NCI-H187 (cell line): Measurements from ENCODE around the gene EPB41L1.

Source experiments
- DNase-seq, 2 experiments: peaks; one replicate each; lab custom pipeline; 2025; lab: John Stamatoyannopoulos, UW

EPB41L1 gene

DNA sequence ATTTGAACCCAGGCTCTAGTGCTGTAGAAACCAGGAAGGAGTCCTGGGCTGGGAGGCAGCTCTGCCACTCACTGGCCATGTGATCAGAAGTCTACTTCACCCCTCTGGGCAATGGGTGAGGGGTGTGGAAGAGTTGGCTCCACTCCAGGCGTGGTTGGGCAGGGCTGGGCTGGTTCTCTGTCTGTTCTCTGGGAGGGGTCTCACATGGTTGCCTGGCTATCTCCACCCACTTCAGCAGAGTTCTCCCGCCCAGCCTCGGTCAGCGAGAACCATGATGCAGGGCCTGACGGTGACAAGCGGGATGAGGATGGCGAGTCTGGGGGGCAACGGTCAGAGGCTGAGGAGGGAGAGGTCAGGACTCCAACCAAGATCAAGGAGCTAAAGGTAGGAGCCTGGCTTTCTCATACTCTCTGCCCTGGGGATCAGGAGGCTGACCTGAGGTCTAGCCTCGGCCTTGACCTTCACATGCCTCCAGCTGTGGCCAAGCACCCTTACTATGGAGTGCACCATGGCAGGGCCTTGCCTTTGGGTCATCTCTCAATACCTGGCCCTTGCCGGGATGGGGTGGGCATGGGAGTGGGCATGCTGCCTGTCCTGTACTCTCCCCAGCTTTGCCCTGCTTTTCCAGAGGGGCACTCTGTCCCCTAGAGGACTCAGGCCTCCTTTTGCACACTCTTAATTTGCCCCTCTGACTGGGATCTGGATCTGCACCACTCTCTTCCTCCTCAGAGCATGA lies 39.6 kb downstream of the EPB41L1 start:
- no peak for DNase-seq

DNA sequence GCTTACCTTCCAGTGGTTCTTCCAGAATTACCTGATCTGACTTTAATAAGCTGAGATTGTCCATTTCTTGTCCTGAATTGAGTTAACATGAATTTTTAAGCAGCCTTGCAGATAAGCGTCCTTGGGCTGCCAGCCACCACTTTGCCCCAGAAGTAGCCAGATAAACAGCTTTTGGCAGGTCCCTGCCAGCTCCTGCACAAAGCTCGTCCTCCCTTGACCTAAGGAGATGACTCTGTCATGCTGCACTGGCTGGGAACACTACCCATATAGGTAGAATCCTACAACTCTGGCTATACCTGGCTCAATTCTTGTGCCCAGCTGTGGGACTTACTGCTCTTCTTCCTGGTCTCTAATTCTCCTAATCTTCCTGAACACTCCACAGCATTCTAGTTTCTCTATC lies 42.1 kb downstream of the EPB41L1 start:
- no peak for DNase-seq

DNA sequence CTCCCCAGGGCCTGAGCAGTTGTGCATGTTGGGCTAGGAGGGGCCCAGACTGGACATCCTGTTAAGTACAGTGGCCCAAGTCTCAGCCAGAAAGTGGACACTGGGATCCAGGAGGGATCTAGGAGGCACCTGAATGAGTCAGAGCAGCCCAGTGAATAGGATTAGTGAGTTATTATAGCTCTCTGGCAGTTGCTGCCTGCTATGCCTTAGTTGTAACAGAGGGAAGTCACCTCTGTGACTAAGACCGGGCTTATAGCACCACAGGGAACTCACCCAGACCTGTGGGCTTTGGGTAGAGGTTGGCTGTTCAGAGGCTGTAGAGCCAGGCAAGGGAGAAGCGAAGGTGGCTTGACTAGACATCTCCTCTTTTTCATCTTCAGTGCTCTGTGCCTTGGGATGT lies 42.7 kb downstream of the EPB41L1 start:
- no peak for DNase-seq

DNA sequence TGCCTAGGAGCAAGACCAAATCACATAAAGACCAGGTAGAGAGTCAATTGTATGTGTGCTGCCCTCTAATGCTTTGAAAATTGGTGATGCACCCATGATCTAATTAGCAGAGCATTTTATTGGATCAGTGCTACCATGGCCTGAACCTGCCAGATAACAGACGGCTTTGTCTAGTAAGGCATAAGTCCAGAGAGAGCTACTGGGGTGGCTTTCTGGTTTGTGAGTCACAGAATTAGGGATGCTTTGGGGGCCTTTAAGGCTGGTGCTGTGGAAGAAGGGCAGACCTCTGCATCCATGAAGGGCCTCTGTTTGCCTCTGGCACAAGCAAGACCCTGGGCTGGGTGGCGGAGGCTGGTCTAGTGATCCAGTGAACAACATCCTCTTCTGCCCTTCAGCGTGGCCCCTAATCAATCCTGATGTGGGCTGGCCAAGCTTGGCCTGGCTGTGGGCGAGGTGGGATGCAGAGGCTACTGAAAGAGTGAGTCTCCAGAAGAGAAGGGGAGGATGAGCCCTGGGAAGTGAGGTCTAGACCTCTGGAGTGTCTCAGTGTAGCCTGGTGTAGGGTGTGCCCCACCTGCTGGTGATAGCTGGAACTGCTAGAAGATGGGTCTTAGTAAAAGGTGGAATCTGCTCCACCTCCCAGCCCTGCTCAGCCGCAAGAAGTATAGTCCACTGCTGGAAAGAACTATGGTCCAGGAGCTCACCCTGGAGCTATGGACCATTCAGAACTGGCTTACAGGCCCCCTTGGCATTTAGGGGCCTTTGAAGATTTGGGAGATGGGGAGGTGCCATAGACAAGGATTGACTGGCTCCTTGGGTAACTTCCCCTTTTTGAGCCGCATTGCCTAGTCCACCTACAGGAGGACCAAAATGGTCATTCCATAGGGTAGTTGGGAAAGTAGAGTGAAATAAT lies 45.1 kb downstream of the EPB41L1 start:
- peak; percentile 27 to 54 for DNase-seq

DNA sequence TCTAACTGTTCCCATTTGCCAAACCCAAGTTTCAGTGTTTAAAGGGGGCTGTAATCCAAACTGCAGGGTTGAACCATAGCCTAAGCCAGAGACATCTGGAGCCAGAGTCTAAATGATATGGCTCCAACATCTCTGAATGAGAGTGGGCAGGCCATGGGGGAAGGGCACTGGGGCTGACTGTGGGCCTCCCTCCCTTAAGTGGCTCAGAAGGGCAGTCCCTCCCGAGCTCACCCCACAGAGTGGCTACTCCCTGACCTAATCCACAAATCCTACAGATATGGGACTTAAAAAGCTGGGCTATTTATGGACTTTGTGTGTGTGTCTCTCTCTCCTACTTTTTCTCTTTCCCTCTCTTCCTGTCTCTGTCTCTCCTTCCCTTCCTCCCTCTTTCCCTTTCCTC lies 45.9 kb downstream of the EPB41L1 start:
- DNase-seq = no peak

DNA sequence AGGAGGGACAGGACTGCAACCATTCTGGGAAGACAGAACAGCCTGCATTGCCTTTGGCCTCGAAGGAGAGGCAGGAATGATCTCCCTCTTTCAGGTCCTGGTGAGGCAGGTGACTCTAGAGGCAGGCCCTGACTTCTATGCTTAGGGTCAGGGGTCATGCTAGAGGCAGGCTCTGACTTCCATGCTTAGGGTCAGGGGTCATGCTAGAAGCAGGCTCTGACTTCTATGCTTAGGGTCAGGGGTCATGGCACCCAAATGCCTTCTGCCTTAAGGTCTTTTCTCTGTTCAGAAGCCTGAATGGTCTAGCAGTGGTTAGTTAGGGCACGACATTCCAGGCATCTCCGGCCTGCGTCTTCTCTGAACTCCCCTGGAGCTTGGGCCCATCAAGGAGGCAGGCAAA lies 46.7 kb downstream of the EPB41L1 start:
- no peak for DNase-seq

DNA sequence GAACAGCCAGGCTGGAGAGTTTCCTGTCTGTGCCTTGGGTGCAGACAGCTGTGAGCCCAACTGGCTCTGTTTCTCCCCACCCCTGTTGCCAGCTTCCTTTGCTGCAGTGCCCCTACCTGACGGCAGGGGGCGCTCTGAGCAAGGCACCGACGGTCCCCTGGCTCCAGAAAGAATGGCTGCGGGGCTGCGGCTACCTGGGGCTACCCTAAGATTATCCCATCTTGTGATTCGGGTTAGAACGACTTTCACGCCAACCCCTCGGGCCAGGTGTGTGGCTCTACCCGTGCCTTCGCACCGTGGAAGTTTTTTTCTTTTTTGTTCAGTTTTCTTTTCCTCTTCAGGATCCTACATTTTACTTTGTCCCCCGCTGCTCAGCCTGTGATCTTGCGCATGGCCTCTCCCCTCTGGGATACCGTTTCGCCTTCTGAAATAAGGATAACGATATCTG lies 48.4 kb downstream of the EPB41L1 start:
- DNase-seq = peak in 1 of 2 experiments; percentile 15

DNA sequence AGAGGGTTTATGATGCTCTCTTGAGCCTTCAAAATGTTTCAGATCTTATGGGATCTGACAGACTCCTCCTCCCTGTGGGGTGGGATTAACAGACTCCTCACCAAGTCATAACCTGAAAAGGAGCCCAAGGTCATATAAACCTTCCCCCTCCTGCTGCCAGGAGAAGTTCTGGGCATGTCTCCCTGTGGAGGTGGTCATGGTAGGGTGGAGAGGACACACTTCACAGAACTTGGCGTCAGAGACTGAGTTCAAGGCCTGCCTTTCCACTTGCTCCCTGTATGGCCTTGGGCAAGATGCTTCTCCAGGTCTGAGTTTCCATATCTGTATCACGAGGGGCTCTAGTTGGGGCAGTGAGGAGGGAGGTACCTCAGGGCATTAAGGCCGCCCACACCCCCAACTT lies 49.3 kb downstream of the EPB41L1 start:
- DNase-seq = no peak

DNA sequence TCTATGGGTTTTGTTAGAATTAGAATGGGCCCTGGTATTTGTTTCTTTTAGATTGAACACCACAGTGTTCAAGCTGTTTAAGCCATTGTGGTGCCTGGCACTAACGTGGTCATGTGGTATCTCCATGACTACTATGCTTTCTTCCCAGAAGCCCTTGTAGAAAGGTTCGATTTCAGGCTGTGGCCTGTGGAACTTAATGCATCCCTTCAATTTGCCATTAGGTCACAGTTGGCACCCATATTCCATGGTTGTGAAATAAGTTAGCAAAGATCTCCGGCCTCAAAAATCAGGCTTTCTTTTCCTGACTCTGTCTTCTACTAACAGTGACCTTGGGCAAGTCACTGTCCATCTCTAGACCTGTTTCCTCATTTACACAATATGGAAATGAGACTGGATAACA lies 50.5 kb downstream of the EPB41L1 start:
- no peak for DNase-seq

DNA sequence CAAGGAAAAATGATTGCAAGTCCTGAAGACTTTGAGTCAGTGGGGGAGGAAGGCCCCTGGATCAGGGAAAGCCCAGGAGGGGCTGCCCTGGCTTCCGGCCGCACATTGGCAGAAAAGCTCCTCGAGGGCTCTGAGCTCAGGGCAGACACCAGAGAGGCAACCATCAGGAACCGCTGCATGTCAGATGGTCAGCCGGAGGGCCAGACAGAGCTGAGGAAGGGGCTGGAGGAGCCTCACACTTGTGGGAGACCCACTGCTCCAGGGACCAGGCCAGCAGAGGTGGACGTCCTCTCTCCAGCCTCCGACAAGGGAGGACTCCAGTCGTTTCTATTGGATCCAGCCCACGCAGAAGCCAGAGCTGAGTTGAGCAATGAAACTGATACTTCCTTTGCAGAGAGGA lies 51.5 kb downstream of the EPB41L1 start:
- no peak for DNase-seq

DNA sequence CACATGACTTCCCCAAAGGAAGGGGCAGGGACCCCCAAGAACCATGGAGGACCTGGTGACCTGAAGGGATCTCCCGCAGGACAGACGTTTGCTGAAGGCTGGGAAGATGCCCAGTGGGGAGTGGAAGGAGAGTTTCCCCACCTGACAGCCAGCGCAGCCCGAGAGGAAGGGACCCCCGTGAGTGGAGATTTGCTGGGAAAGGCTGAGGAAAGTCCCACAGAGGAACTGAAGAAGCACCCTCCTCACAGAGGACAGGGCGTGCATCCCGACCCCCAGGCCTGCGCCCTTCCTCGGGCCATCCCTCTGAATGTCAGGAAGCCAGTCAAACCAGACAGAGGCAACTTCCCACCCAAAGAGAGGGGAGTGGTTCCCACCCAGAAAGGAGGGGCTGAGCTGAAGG lies 52.1 kb downstream of the EPB41L1 start:
- no peak for DNase-seq

DNA sequence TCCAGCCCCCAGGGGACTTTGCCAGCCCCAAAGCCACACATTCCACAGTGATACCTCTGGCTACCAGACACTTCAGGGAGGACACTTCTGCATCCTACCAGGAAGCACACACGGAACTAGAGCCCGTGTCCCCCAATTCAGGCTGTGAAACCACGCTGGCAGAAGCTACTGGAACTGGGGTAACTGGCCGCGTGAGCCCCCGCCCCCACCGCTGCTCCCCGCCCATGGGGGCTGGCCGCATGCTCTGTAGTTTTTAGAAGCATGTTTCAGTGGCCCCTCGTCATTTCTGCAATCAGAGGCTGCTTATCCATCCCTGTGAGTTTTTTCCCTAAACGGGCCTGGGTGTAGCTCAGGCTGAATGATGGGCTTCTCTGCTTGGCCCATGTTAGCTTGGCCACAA lies 53.1 kb downstream of the EPB41L1 start:
- no peak for DNase-seq

DNA sequence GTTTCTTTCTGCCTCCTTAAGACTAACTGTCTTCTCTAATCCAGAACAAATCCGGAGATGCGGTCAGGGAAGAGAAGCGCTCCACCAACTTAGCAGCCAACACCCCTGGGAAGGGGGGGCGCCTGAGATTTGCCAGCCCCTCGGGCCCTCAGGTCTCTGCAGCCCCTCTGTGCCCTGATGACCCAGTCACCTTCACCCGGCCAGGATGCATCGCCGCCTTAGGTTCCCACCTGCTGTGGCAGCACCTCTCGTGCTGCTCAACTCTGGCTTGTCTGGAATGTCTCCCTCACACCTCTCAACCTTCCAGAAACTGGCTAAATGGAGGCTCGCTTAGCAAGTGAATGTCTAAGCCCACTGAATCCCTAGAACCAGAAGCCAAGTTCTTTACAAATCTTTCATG lies 53.7 kb downstream of the EPB41L1 start:
- DNase-seq = no peak

DNA sequence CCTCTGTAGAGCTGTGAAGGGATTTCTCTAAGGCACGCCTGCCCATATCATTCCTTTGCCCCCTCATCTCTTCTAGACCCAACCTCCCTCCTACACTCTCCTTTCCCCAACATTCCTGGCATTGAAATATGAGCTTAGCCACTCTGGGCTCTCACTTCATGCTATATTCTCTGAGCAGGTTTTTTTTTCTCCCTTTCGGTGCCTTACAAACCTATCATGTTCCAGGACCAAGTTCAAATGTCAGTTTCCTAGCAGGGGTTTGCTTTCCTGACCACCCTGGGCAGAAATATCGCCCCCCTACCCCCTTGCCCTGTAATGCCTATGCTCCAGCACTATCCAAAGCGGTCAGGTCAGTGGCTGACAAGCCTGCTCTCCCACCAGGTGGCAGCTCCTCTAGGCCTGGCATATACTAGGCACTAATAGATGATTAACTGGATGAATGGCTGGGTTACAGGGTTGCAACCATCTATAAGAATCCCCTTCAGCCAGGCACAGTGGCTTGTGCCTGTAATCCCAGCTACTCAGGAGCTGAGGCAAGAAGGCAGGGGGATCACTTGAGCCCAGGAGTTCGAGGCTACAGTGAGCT lies 56.0 kb downstream of the EPB41L1 start:
- no peak for DNase-seq

DNA sequence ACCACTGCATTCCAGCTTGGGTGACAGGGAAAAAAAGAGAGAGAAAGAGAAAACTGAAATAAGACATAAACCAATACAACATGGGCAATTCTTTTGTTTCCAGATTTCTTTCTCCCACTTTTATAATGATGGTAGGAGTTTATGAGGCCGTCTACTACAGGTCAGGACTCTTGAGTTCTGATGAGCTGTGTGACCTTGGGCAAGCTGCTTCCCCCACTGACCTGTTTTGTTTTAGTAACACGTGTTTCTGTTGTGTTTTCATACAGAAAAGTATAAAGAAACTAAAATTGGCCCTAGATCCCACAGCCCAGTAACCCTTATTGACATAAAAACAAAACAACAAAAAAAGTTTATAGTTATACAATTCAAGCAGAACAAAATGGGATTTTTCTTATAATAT lies 58.8 kb downstream of the EPB41L1 start:
- no peak for DNase-seq

DNA sequence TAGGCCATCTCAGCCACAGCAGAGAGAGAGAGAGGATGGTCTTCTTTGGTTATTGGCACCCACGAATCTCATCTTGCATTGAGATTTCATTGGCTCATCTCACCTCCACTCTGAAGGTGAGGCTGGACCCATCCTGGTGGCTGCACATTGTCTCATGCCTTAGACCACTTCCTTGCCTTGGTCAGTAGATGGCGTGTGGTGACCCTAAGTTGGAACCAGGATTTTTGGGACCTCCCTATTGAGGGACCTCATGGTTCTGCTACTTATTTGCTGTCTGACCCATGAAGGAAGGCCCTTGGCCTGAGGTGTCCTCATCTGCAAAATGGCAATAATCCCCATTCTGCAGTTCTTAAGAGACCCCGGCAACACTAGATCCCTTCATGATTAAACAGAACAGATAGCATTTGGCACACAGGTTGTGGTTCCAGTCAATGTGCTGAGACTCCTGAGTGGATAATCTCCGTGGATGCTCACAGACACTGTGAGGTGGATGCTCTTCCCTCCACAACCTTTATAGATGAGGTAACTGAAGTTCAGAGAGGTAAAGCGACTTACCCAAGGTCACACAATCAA lies 60.2 kb downstream of the EPB41L1 start:
- DNase-seq = no peak

DNA sequence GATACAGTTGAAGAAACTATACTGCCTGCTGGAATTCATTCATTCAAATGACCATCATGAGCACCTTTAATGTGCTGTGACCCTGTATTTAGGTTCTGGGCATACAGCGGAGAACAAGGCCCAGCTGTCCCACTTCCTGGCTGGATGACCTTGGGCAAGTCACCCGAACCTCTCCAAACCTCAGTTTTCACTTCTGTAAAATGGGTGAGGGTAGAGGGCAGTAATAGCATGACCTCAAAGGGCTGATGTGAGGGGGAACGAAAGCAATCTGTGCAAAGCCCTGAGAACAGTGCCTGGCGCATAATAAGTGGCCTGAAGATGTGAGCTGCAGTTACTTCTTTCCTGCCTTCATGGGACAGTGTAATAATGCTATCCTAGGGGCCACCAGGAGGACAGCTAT lies 61.2 kb downstream of the EPB41L1 start:
- DNase-seq = no peak

DNA sequence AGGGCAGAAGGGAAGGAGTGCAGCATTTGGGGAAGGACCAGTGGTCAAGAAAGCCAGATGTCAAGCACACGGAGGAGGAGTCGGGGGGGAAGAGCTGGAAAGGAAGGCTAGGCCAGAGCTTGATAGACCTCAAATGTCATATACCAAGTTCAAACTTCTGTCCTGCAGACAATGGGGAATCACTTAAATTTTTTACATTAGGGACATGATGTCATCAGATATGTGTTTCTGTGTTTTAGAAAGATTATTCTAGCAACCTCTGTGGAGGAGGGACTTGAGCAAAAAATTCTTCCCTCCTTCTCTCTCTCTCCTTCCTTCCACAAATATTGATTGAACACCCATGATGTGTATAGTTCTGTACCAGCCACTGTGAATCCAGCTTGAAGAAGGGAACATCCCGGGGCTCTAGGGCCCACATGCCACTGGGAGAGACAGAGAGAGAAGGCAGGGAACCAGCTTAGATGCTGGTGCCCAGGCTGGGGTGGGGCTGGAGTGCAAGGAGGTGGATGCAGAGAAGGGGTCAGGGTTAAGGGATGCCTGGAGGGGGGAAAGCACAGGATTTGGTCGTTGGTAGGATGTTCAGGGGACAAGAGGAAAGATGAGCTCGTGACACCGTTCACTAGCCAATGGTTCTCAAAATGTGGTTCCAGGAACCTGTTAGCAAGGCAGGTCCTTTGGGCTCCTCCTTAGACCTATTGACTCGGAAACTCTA lies 61.9 kb downstream of the EPB41L1 start:
- no peak for DNase-seq

DNA sequence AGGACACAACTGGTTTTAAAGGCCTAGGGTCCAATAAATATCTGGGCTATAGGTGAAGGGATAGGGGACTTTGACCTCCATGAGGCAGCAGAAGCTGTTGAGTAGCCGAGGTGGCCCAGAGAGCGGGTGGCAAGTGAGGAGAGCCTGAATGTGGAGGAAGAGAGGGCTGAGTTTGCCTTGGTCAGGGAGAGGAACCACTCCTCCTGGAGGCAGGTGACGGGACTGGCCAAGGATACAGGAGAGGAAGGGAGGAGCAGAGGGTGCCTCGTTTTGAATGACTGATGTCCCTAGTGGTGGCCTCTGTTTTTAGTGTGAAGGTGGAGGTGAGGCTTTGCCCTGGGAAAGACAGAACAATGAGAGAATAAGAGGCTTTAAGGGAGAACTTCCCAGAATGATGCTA lies 62.7 kb downstream of the EPB41L1 start:
- DNase-seq = no peak

DNA sequence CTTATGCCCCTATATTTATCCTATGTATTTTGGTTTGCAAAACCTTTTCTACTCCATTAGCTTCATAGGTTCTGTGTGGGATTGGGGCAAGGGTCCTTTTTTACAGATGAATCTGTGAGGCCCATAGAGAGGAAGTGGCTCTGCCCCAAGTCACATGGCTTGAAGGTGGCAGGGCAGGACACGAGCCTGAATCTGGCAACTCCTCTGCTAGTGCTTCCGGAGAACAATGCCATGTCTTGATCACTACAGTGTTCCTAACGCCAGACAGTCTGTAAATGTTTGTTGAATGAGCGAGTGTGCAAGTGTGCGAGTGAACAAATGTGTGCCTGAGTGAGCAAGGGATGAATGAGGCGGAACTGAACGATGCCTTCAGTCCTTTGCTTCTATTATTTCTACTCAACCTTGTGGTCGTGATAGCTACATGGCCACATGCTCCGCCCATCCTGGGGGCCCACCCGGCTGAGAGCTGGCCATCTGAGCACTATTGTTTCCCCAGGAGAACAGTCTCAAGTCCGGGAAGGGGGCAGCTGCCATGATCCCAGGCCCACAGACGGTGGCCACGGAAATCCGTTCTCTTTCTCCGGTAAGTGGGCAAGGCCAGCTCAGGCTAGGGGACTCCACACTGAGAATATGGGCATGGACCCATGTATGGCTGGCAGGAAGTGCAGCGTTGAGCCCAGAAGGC lies 64.0 kb downstream of the EPB41L1 start:
- no peak for DNase-seq

DNA sequence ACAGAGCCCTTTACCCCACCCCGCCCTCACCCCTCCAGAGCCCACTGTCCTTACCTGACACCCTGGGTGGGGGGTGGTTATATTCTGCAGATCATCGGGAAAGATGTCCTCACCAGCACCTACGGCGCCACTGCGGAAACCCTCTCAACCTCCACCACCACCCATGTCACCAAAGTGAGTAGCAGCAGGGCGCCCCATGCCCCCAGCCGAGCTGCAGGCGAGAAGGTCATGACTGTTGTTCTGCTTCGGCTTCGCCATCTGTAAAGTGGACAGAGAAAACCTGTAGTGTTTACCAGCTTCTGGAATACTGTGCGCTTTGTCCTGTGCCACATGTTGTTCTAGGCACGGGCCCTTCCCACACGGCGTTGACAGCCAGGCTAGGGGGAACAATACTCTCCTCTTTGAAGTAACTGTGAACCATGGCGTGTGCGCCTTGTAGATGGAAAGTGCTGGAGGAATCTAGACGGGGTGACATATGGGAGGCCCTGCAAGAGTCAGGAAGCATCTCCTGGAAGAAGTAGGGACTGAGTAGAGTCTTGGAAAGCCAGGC lies 65.2 kb downstream of the EPB41L1 start:
- DNase-seq = no peak
